Stimulated activated CD4-positive, alpha-beta T cell treated with anti-CD3 and anti-CD28 coated beads, Interleukin-1b, Interleukin-23, amount 100 ng/mL, for 48 hours (primary cell): ENCODE results near the gene CNMD.
"Not testable (repeated sequence)": the region's sequence is repeated elsewhere in the genome, so short reads cannot be mapped to it uniquely, and the experiment has no call there.

ENCODE experiments used
- DNase-seq: peaks from one replicate; pipeline ENCODE4 v3.0.0-alpha.2; 2020

Gene CNMD

DNA sequence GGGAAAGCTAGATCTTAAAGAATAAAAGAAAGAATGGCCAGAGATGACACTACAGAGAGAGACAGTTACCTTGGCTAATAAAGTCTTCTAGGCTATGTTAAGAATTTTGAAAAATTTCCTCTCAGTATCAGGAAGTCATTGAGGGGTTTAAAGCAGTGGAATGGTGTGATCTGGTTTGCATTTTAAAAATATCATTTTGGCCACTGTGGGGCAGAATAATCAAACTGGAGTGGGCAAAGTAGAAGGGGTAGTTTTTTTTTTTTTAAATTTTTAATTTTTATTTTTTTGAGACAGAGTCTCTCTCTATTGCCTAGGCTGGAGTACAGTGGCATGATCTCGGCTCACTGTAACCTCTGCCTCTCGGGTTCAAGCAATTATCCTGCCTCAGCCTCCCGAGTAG, 4.4 kb upstream of the CNMD start:
- no peak for DNase-seq

DNA sequence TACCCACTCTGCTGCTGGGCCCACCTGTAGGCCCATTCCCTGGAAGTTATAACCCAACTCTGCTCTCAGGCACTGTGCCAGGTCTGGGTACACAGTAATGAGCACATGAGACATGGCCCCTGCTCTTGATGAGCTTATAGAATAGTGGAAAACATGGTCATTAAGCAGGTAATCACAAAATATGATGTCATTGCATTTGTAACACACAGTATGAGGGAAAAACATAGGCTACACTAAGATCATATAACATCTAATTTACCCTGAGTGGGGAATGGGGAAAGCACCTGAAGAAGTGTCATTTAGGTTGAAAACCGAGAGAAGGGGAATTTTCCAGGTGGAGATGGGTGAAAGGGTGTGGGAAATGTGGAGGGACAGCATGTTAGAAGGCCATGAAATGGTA, 3.9 kb upstream of the CNMD start:
- no peak for DNase-seq

DNA sequence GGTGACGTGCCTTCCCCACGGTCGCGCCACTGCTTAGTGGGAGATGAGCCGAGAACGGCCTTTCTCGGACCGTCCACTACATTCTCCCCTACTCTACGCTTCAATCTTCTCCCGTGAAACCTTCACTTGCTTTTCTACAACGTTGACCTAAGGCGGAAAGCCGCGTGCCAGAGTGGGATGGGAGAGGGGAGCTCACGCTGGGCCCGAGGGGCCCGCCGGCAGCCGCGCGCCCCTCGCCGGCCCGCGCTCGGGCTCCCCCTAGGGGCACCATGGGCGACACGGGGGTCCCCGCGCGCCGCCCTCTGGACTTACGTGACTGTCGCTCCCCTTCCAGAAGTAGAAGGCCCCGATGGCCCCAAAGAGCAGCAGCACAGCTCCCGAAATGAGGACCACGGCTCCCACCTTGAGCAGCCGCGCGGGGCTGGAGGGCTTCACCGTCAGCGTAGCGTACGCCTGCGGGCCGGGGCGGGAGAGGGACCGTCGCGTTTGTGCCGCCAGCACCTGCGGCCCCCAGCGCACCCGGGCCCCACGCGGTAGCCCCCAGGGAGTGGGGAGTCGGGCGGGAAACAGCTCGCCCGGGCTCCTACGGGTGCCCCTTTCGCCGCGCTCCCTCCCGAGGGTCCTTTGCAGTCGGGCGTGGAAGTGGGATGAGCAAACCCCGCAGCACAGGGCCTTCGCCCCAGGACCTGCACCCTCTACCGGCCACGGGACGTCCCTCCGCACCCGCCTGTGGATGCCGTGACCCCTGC, 727 bp downstream of the CNMD start:
- DNase-seq = peak; percentile 5

DNA sequence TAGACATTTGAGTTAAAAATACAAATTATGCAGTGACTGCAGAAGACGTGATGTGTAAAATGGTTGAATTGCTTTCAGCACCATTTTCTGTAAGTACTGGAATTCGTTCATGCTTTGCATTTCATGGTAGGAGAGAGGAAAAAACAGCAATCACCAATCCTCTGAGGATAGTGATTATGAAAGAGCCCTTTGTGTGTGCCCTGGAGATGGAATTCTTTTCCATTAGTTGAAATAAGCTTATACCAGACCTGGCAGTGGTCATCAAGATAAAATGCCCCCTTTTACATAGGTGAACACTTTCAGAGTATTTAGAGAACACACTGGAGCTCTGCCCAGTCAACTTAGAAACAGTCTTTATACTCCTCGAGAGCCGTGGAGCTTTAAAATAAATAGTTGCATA, 1.7 kb downstream of the CNMD start:
- no peak for DNase-seq

DNA sequence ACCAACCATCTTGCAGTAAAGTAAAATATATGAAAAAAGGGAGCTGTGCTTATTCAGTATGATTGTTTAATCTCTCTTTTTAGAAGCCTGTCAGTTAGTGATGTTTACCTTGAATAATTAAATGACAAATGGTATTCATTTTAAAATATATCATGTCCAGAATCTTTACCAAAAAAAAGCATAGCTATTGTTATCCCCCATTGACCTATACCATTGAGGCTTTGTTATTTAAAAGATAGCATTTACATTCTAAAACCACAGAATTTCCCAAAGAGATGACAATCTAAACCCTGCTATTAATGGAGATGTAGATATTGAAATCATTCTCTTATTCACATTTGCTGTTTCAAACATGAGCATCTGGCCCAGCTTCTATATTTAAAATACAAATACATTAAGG, 2.2 kb downstream of the CNMD start:
- no peak for DNase-seq

DNA sequence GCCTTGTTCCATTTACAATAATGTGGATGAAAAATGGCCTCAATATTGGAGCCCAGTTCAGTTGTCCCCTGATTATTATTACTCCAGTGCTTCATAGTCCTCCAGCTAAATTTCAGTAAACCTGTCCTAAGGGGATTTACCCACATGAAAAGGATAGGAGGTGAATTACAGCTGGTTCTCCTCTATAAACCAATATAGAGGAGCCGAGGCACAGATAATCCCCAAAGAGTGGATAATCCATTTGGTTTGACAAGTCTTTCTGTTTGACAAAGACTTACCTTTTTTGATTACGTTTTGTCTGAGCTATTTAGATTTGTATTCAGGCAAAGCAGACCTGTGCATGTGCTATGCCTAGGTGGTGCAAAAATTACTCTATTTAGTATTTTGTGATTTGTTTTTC, 2.7 kb downstream of the CNMD start:
- DNase-seq = no peak

DNA sequence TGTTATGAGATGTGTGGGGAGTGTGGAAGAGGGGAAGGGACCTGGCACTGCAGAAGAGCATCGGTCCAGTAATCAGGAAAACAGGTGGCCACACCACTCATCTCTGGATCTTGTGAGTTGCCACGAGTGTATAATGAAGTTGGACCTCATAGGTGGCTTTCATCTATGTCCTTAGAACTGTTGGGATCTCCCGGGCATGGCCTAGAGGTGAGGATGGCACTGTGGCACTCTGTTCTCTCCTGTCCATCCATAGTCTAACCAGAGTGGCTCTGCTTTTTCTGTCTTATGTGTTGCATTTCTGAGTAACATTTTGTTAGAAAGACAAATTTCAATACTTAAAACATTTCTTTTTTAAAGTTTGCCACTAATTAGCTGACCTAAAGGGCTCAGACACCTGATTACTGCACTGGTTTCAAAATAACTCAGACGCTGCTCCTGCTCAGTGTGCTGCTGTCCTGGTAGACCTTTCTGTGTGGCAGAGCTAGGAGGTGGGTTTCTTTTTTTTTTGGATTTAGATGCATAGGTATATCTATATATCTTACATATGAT, 5.5 kb downstream of the CNMD start:
- DNase-seq = no peak

DNA sequence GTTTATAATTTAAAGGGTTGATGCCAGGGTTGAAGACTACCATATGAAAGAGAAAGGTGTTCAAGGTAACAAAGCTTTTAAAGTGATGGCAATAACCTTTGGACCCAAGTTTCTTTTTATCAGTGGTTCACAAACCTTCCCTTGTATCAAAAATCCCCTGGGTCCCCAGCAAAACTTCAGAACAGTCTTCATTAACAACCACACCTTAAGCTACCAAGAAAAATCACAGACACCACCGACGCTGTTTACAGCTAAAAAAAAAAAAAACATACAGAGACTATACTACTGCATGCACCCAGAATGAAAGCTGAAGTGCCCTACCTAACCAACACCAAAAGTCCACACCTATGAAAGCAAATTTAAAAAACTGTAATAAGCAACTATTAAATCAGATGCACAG, 13.4 kb downstream of the CNMD start:
- DNase-seq = no peak

DNA sequence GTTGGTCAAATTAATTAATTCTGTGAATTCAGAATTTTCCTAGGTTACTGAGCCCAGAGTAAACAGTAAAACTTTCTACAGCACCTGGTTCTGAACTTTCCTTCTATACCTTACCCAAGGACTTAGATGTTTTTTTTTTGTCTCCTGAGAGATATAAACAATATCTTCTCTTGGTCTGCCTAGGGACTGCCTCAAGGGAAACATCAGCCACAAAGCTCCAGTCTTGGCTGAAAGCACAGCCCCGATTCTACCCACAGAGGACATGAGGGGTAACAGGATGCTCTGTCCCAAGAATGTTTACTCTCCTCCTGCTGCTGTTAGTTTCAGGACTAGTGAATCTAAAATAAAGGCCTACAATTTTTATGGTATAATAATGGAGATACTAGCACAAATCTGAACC, 14.3 kb downstream of the CNMD start:
- DNase-seq = no peak

DNA sequence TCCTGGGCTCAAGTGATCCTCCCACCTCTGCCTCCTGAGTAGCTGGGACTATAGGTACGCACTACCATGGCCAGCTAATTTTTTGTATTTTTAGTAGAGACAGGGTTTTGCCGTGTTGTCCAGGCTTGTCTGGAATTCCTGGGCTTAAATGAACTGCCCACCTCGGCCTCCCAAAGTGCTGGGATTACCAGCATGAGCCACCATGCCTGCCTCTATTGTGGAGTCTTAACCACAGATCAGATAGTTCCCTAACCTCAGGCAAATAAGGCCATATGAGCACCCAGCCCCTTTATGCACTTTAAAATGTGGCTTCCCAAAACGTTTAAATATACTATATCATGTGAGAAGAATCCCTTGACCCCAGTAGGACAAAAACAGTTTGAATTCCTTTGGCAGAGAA, 16.4 kb downstream of the CNMD start:
- no peak for DNase-seq

DNA sequence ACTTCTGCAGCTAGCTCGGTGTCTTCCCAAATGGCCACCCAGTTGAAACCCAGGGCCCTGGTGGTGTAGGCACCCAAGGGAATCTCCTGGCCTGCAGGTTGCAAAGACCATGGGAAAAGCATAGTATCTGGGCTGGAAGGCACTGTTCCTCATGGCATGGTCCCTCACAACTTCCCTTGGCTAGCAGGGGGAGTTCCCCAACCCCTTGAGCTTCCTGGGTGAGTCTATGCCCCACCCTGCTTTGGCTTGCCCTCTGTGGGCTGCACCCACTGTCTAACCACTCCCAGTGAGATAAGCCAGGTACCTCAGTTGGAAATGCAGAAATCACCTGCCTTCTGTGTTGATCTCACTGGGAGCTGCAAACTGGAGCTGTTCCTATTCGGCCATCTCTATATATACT, 18.3 kb downstream of the CNMD start:
- DNase-seq = not testable (repeated sequence)

DNA sequence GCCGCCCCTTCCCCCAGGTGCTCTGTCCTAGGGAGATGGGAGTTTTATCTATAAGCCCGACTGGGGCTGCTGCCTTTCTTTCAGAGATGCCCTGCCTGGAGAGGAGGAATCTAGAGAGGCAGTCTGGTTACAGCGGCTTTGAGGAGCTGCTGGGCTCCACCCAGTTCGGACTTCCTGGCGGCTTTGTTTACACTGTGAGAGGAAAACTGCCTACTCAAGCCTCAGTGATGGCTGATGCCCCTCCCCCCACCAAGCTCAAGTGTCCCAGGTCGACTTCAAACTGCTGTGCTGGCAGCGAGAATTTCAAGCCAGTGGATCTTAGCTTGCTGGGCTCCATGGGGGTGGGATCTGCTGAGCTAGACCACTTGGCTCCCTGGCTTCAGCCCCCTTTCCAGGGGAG, 18.7 kb downstream of the CNMD start:
- DNase-seq = not testable (repeated sequence)

DNA sequence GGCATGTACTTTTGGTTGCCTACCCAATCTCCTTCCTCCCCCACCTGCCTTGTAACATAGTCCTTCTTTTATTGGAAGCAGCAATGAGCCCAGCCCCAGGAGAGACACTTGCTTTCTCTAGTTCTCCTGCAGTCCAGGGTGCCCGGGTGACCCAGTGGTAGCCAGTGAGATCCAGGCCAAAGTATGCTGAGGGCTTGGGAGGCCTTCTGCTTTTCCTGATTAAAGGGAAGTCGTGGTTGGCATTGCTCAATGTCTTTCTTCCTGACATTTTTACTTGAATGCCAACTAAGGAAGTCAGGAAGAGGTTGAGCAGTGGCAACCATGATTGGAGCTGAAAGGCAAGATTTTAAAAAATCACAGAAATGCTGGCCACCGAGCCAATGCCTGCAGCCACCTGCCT, 25.7 kb downstream of the CNMD start:
- no peak for DNase-seq

DNA sequence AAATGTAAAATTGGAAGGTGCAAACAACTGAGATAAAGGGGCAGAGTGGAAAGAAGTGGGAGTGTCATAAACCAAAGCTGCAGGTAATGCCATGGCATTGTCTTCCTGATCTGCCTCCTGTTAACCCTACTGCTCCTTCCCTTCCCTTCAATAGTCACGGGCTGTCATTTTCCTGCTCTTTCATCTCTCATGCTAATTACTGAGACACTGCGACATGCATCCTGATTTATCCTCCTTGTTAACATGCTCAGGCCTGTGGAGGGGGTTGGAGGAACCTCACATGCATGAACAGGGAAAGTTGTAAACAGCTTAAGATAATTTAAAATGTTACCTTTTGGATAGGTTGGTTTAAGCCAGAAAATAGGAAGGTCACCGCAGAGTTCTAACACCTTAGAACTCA, 27.2 kb downstream of the CNMD start:
- DNase-seq = no peak

DNA sequence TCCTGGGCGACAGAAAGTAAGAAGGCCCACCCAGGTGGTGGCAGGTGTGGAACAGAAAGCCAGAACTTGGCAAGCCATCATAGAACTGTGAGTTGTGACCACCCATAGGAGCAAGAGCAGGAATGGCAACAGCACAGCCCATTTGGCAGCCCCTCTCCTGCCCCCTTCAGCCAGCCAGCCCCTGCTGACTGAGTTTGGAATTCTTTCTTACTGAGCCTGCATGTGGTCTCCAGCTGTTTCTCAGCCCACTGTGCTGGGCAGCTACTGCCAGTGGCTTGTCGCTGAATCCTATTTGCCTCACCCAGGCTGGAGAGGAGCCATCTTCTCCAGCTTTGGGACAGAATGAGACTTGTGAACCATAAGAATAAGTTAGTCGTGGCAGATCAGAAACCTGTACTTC, 28.3 kb downstream of the CNMD start:
- no peak for DNase-seq

DNA sequence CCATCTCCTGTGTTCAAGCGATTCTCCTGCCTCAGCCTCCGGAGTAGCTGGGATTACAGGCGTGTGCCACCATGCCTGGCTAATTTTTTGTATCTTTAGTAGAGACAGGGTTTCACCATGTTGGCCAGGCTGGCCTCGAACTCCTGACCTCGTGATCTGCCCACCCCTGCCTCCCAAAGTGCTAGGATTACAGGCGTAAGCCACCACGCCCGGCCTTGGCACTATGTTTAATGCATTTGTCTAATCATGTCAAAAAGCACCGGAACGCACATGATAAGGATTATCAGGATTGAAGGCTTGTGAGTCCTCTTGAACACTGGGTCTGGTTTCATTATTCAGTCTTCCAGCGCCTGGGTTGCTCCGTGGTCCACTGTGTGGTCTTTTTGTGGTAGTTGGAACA, 31.4 kb downstream of the CNMD start:
- DNase-seq = not testable (repeated sequence)

DNA sequence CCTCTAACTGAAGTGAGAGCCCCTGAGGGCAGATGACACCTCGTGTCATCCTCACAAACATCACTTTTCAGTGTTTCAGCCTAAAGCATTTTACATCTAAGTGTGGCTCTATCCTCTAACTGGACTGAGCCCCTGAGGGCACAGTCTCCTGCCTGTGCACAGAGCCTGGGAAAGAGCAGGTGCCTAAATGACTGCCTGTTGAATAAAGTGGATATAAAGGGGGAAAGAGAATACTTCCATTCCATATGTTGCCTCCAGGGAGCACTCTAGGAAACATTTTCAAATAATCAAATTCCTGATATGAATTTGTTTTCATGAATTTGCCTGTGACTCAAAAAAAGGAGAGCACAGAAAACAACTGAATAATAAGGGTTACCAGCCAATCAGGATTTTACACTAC, 32.2 kb downstream of the CNMD start:
- DNase-seq = no peak

DNA sequence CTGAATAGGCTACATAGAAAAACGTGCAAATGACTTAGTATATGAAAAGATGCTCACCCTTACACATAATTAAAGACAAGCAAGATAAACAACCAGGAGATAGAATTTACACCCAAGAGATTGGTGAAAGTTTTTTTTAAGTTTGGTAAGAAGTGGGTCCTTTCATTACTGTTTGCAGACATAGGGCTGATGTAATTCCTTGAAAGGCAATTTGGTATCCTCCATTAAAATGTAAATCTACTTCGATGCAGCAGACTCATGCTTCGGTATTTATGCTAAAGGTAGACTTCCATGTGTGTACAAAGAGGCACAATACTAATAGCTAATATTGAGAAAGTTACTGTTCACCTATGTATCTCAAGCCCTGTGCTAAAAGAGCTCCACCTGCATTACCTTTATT, 33.5 kb downstream of the CNMD start:
- DNase-seq = no peak

DNA sequence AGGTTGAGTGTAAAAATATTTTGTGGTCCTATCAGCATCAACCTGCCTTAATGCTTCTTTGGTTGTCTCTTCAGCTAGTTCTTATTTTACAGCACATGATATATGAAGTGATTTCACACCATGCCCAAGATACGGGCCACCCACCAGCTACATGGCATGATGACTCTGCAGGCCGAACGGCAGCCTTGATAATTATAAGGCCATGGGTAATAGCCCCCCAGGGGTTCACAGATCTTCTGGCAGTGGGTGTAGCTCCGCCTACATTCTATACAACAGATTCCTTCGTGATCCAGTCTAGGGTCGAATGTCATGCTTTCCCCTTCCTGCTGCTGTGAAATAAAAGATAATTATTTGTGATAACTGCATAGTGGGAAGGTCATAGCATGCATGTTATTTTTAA, 36.1 kb downstream of the CNMD start:
- no peak for DNase-seq

DNA sequence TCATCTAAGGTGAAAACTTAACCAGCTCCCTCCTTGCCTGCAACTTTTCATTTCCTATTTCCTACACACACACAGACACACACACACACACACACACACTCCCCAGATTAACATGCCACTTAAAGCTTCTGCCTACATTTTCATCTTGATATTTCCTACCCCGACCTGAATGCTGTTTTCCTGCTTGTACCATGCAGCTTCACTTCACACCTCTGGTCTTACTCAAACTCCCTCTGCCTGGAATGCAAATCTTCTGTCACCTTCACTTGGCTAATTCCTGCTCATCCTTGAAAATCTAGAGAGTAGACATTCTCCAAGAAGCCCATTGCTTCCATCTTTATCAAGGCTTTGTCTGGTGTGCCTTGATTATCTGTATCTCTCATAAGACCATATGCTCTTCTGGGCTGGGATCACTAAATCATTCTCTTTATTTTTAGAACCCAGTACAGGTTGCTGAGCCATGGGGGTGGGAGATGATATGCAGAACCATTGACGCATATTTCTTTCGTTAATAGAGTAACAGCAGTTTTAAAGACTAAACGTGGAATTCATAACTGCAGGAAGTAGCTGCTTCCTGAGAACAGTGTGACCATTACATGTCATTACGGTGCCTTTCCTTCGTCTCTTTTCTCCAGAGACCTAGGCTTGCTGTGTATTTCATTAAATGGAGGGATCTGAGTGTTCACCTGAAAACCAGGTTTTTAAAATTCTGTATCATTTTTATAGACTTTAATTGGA, 37.7 kb downstream of the CNMD start:
- no peak for DNase-seq

DNA sequence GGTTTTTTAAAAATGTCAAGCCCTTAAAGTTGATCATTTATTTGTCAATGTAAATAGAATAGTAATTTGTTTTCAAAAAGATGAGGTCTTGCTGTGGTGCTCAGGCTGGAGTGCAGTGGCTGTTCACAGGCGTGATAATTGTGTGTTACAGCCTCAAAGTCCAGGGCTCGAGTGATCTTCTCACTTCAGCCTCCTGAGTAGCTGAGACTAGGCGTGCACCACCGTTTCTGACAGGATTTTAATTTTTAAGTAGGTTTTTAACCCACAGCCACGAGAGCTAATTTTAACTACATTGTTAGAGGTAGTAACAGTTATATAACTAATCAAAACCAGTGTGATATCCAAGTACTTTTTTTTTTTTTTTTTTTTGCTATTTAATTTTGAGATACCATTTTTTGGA, 43.1 kb downstream of the CNMD start:
- no peak for DNase-seq

DNA sequence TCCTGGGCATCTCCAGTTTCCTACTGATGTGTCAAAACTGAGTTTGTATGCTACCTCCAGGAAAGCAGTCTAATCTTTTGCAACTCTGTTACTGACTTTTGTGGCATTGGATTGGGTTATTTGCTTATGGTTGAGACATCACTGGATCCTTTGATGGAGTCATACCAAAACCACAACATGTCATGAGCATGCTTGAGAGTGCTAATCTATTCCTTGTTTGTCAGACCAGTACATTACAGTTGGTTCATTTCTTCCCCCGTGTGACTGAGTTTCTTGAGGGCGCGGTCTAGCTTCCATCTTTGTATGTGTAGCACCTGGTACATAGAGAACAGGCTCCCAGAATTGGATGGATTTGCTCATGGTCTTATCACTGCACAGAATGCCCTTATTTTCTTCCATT, 43.8 kb downstream of the CNMD start:
- peak; percentile 60 for DNase-seq

DNA sequence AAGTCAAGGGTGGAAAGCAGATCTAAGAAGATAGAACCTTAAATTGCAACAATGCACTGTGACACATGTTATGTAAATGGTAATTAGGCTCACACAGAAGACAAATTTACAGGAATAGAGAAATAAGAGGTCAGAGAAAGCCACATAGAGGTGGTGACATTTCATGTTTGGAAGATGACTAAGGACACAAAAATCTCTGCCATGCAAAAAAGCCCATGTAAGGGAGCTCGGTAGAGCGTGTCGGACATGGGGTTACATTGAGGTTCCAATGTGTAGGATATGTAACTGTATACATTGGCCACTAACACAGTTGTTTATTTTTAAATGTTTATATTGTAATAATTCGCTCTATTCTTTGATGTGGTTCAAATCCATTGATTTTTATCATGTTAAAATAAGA, 53.2 kb downstream of the CNMD start:
- no peak for DNase-seq

DNA sequence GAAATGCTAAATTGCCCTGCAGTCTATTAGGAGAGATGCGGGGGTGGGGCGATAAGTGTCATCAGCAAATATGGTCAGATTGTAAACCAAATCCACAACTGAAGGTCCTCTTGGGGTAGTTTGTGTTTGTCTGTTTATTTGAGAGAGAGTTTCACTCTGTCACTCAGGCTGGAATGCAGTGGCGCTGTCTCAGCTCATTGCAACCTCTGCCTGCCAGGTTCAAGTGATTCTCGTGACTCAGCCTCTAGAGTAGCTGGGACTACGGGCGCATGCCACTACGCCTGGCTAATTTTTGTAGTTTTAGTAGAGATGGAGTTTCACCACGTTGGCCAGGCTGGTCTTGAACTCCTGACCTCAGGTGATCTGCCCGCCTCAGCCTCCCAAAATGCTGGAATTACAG, 53.8 kb downstream of the CNMD start:
- DNase-seq = not testable (repeated sequence)

DNA sequence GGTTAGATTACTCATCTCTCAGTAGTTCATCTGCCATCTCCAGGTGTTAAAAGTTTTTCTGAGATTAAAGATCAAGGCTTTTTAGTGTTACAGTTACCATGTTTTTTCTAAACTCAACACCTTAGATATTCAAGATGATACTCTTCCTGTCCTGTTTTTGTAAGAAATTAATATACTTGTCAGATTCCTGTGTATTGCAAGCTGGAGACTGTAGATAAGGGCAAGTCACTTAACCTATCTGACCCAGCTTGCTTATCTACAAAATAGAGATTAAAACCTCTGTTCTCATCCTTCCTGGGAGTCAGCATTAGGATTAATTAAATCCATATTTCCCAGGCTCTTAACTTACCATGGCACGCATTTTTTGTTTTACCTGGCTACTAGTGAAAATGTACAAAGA, 61.8 kb downstream of the CNMD start:
- no peak for DNase-seq
